Activated effector memory CD4-positive, alpha-beta T cell treated with Interleukin-2 at 50 U/mL for 16 hours (primary cell): ENCODE measurements around the gene FBN1.

ENCODE experiments used
- DNase-seq: peaks from one replicate; pipeline ENCODE4 v3.0.0-alpha.2; 2020

Gene FBN1

GRCh38 chr15:48645558-48646330, at the start of gene FBN1:
Gene FBN1, minus strand, starts transcription at chr15:48645709. Its CDS starts 940 bp downstream, at chr15:48644769.
- DNase-seq, result no peak

- no peak for DNase-seq
Measured at GRCh38 chr15:48693484-48693883, 48.0 kb upstream of the FBN1 start.

GRCh38 chr15:48688493-48688892, 43.0 kb upstream of the FBN1 start:
- DNase-seq, result no peak

GRCh38 chr15:48683991-48684765, 38.7 kb upstream of the FBN1 start:
- no peak for DNase-seq

- no peak for DNase-seq
Measured at GRCh38 chr15:48682942-48683651, 37.6 kb upstream of the FBN1 start.

- DNase-seq, result no peak
Measured at GRCh38 chr15:48681353-48681752, 35.8 kb upstream of the FBN1 start.

- no peak for DNase-seq
Measured at GRCh38 chr15:48680841-48681240, 35.3 kb upstream of the FBN1 start.

GRCh38 chr15:48679952-48680351, 34.4 kb upstream of the FBN1 start:
- DNase-seq, result no peak

- DNase-seq, result no peak
Measured at GRCh38 chr15:48678851-48679250, 33.3 kb upstream of the FBN1 start.

- DNase-seq, result no peak
Measured at GRCh38 chr15:48677821-48678220, 32.3 kb upstream of the FBN1 start.

GRCh38 chr15:48675436-48675835, 29.9 kb upstream of the FBN1 start:
- no peak for DNase-seq

- no peak for DNase-seq
Measured at GRCh38 chr15:48674876-48675275, 29.4 kb upstream of the FBN1 start.

- no peak for DNase-seq
Measured at GRCh38 chr15:48672206-48672605, 26.7 kb upstream of the FBN1 start.

GRCh38 chr15:48671103-48672022, 25.9 kb upstream of the FBN1 start:
- no peak for DNase-seq

GRCh38 chr15:48667701-48668100, 22.2 kb upstream of the FBN1 start:
- DNase-seq, result no peak

GRCh38 chr15:48664436-48664835, 18.9 kb upstream of the FBN1 start:
- no peak for DNase-seq

GRCh38 chr15:48657950-48658591, 12.6 kb upstream of the FBN1 start:
- no peak for DNase-seq

GRCh38 chr15:48654801-48655200, 9.3 kb upstream of the FBN1 start:
- DNase-seq, result no peak

GRCh38 chr15:48653913-48654670, 8.6 kb upstream of the FBN1 start:
- DNase-seq, result no peak

GRCh38 chr15:48653216-48653615, 7.7 kb upstream of the FBN1 start:
- no peak for DNase-seq

- DNase-seq, result no peak
Measured at GRCh38 chr15:48652510-48653076, 7.1 kb upstream of the FBN1 start.
